ENCODE data around the gene NLGN4X.
A peak's percentile ranks its signal among the peaks of the same experiment; 100 is the strongest.

Gene NLGN4X

GRCh38 chrX:6159468-6159867, 69.2 kb downstream of the NLGN4X start:
- FAIRE-seq (no peak), DNase-seq (ENCODE audit: low spot score) (no peak)

DNA sequence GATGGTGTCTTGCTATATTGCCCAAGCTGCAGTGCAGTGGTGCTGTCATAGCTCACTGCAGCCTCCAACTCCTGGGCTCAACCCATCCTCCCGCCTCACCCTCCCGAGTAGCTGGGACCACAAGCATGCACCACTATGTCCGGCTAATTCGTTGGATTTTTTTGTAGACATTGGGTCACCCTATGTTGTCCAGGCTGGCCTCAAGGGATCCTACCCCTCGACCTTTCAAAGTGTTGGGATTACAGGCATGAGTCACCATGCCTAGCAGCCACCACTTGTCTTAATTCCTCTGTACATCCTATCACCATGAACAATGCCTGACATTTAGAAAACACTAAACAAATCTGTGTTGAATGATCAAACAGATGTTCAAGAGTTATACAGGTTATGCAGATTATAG, 76.7 kb downstream of the NLGN4X start:
- FAIRE-seq, result no peak
- no peak for DNase-seq (ENCODE audit: low spot score)

- DNase-seq (ENCODE audit: low spot score) (no peak), FAIRE-seq (no peak)
Observed at GRCh38 chrX:6149060-6149872, 79.4 kb downstream of the NLGN4X start.

- FAIRE-seq, result no peak
- DNase-seq (ENCODE audit: low spot score), result no peak
Observed at GRCh38 chrX:6134255-6134654, 94.4 kb downstream of the NLGN4X start.

GRCh38 chrX:6132970-6133369, 95.7 kb downstream of the NLGN4X start:
- DNase-seq (ENCODE audit: low spot score) (no peak), FAIRE-seq (no peak)

DNA sequence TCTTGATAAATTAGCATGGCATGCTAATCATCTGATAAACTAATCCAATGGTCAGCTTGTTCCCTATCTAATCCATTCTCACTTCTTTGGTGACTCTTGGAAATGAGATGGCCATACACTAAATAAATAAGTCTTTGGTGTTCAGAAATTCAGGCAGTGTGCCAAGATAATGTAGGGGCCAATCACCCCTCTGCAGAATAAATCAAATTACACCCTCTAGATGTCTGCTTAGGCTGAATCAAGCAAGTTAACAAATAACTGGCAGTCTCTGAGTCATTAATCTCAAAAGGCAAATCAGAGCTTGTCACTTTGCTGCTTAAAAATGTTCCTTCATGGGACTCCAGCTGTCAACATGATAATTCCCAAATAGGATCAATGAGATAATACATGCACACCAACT, 97.4 kb downstream of the NLGN4X start:
- FAIRE-seq (no peak), DNase-seq (ENCODE audit: low spot score) (no peak)

- FAIRE-seq, result no peak
Observed at GRCh38 chrX:6129195-6129594, 99.5 kb downstream of the NLGN4X start.

DNA sequence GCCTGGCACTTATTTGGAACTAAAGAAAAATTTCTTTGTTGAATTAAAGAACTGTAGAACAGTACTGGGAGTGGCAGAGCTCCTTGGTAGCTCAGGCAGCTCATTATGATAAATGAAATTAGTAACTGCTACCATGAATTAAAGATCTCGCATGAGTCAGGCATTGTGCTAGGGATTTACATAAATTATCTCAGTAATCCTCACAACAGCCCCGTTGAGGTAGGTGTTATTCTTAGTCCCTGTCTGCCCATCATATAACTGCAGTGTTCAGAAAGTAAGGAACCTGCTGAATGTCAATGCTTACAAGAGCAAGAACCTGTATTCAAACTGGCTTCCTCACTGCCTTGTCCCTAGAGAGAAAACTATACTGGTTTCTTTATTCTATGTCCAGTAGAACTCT, 108.3 kb downstream of the NLGN4X start:
- FAIRE-seq, result no peak
- DNase-seq (ENCODE audit: low spot score), result no peak

More at GRCh38 chrX:6129195-6129594, 99.5 kb downstream of the NLGN4X start:
- no peak for DNase-seq (ENCODE audit: low spot score)

GRCh38 chrX:6095469-6095868, 133.2 kb downstream of the NLGN4X start:
- DNase-seq (ENCODE audit: low spot score), result no peak
- FAIRE-seq, result no peak

DNA sequence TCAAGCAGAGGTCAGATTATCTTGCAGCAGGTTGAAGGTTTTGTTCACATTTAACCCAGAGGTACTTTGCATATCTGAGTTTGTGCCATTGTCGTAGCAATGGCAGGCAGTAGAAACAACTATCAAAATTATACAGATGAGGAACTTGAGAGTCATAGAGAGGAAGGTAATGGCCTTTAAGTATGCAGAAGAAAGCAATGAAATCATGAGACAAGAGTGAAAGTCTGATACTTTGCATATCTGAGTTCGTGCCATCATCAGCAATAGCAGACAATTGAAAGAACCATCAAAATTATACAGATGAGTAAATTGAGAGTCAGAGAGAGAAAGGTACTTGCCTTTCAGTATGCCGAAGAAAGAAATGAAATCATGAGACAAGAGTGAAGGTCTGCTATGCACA, 154.1 kb downstream of the NLGN4X start:
- FAIRE-seq (no peak), DNase-seq (ENCODE audit: low spot score) (no peak)

DNA sequence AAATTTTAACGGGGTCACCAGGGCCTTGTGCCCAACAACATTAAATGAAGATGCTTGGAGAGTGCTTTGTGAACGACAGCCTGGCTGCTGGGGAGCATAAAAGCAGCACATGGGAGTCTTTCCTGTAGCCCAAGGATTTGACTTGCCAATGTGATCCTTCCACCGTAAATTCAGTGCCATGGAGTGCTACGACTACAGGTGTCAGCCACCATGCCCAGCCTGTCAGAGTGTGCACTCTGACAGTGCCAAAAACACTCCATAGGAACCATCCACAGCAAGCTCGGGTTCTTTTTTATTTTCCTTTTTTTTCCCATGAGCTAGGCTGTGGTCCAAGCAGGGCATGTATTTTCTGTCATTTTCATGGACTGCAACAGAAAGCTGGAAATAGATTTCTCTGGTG, 156.9 kb downstream of the NLGN4X start:
- no peak for FAIRE-seq
- DNase-seq (ENCODE audit: low spot score), result no peak

DNA sequence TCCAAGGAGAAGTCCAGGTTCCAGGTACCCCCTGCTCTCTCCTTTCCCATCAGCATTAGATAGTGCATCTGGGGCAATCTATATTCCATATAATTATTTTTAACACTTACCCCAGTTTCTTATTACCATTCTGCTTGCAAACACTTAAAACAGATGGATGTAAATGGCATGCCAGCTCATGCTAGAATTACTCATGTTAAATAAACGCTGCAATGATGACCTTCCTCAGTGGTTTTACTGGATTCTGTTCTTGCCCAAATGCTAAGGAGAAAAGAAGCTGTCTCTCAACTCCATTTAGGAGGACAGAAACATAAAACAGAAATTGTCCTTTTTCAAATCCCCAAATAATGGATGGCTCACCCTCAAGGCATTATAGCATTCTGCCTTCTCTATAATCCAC, 161.1 kb downstream of the NLGN4X start:
- no peak for DNase-seq (ENCODE audit: low spot score)
- no peak for FAIRE-seq

DNA sequence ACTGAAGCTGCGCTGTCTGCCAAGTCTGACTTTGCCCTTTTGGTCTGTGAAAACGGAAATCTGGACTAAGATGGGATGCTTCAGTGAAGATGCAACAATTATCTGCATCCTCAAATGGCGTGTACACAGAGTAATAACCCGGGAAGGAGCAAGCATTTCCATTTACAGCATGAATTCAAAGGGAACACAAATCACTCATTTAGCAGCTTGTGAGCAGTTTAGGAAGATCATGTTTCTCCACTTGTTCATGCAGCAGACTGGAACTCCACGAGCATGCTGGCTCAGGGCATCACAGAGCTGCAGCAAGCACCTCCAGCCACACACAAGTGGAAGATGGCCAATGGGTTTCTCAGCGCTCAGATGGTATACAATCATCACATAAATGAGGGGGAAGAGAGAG, 175.5 kb downstream of the NLGN4X start:
- DNase-seq (ENCODE audit: low spot score) (no peak), FAIRE-seq (no peak)

DNA sequence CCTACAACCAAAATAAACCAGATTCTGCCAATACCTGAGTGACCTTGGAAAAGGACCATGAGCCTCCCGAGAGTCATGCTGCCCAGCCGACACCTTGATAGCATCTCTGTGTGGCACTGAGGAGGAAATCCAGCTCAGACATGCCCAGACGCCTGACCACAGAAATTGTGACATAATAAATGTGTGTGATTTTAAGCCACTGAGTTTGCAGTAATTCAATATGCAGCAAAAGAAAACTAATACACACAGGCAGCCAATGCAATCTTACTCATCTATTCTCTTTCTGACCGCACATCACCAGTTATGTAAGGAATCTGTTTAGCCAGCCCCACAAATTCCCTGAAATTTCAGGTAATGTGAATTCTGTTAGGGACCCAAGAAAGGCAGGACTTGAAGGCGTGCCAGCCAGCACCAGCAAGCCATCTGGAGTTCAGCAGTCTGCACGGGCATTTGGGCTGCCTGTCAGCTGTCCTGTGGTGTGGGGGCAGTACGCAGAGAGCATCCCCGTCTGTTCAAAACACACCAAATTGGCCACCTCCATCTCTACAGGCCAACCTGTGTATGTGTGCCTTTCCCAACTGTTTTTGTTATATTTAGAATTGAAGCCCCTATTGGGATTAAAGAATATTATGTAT, 176.4 kb downstream of the NLGN4X start:
- no peak for DNase-seq (ENCODE audit: low spot score)
- FAIRE-seq, result no peak

DNA sequence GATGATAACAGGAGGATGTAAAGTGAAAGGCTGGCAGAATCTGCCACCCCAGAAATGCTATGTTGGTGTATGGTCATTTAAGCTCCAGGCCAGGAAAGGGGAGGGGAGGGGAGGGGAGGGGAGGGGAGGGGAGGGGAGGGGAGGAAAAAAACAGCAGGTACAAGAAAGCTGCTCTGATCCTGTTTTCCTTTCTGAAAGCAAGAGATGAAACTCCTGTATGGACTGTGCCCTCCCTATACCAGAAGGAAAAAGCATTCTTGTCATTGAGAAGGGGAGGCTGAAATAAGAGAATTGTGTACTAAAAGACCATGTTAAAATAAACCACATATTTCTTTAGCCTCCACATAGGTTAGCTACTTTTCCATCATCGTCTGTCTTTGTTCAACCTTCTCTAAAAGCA, 179.5 kb downstream of the NLGN4X start:
- no peak for DNase-seq (ENCODE audit: low spot score)
- no peak for FAIRE-seq

- no peak for DNase-seq (ENCODE audit: low spot score)
- no peak for FAIRE-seq
Observed at GRCh38 chrX:6041630-6042029, 187.0 kb downstream of the NLGN4X start.

DNA sequence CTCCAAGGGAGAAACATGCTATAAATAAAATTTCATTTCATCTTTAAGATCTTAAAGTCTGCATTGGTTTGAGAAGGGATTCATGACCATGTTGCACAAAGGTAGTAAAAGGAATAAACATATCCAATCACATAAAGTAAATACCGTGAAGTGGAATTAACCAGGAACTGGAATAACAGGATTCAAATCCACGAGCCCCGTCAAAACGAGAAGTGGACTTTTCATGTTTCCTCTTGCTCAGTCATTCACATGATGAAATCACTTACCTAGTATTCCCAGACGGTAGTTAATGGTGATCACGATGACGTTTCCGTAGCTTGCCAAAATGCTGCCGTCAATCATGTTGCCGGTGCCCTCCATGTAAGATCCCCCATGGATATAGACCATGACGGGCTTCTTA, 199.7 kb downstream of the NLGN4X start:
- DNase-seq (ENCODE audit: low spot score) (no peak), FAIRE-seq (no peak)

GRCh38 chrX:6026980-6027379, 201.7 kb downstream of the NLGN4X start:
- FAIRE-seq (no peak), DNase-seq (ENCODE audit: low spot score) (no peak)

- no peak for DNase-seq (ENCODE audit: low spot score)
Observed at GRCh38 chrX:6026429-6026828, 202.2 kb downstream of the NLGN4X start.

DNA sequence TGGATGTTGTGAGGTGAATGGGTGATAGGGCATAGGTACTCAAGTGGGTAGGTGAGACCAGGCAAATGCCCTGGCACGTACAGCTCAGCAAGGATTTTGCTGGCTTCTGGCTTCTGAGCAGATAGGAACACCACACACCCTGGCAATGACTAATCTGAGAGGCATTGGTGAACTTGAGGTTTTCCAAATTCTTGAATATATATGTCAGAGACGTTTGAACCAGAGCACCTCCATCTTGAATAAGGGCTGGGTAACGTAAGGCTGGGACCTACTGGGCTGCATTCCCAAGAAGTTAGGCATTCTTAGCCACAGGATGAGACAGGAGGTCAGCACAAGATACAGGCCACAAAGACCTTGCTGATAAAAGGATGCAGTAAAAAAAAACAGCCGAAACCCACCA, 204.5 kb downstream of the NLGN4X start:
- DNase-seq (ENCODE audit: low spot score), result peak; percentile 22
- no peak for FAIRE-seq

More at GRCh38 chrX:6026429-6026828, 202.2 kb downstream of the NLGN4X start:
- no peak for FAIRE-seq

- no peak for DNase-seq (ENCODE audit: low spot score)
Observed at GRCh38 chrX:6021316-6022091, 207.2 kb downstream of the NLGN4X start.

GRCh38 chrX:6019076-6019475, 209.6 kb downstream of the NLGN4X start:
- DNase-seq (ENCODE audit: low spot score) (no peak), FAIRE-seq (no peak)

More at GRCh38 chrX:6021316-6022091, 207.2 kb downstream of the NLGN4X start:
- FAIRE-seq, result no peak

All from RCC 7860 (cell line).